ENCODE results near the gene COL6A2.

COL6A2 gene

DNA sequence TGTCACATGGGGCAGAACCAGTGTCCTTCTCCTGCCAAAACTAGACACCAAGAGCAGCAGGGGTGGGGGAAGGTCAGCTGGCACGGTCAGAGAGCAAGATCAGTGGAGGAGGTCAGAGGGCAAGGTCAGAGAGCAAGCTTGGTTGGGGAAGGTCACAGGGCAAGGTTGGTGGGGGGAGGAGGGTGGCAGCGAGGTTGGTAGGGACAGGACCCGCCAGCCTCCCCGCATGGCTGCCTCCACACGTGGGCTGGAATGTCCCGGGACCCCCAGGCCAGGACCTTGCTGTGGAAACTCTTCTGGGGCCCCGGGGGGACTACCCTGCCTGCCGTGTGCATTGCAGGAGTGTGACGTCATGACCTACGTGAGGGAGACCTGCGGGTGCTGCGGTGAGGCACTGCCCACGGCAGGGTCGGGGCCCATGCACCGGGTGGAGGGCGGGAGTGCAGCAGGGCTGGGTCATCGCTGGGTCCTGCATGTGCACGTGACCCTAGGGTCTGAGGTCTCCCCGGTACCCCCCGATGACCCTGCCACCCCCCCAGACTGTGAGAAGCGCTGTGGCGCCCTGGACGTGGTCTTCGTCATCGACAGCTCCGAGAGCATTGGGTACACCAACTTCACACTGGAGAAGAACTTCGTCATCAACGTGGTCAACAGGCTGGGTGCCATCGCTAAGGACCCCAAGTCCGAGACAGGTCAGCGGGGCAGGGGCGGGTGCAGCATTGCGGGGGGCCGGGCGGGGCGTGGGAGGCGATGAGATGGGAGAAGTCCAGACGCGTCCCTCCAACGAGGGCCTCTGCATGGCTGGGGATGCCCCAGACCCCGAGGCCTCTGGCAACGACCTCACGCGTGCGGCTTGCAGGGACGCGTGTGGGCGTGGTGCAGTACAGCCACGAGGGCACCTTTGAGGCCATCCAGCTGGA lies 27.3 kb downstream of the COL6A2 start:
- TF ChIP-seq, protein P1, sequence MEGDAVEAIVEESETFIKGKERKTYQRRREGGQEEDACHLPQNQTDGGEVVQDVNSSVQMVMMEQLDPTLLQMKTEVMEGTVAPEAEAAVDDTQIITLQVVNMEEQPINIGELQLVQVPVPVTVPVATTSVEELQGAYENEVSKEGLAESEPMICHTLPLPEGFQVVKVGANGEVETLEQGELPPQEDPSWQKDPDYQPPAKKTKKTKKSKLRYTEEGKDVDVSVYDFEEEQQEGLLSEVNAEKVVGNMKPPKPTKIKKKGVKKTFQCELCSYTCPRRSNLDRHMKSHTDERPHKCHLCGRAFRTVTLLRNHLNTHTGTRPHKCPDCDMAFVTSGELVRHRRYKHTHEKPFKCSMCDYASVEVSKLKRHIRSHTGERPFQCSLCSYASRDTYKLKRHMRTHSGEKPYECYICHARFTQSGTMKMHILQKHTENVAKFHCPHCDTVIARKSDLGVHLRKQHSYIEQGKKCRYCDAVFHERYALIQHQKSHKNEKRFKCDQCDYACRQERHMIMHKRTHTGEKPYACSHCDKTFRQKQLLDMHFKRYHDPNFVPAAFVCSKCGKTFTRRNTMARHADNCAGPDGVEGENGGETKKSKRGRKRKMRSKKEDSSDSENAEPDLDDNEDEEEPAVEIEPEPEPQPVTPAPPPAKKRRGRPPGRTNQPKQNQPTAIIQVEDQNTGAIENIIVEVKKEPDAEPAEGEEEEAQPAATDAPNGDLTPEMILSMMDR (IDR thresholded peaks at IDR 0.05; ENCODE audit: insufficient read depth, low read depth, low read length, missing control alignments) = no peak
- DNase-seq (ENCODE audit: low read depth) = no peak
- no peak overlapping the region for H3K4me3 ChIP-seq (ENCODE audit: low read depth, low read length)

DNA sequence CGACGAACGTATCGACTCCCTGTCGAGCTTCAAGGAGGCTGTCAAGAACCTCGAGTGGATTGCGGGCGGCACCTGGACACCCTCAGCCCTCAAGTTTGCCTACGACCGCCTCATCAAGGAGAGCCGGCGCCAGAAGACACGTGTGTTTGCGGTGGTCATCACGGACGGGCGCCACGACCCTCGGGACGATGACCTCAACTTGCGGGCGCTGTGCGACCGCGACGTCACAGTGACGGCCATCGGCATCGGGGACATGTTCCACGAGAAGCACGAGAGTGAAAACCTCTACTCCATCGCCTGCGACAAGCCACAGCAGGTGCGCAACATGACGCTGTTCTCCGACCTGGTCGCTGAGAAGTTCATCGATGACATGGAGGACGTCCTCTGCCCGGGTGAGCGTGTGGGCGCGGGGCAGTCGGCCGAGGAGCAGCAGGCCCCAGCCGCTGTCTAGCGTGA lies 28.0 kb downstream of the COL6A2 start:
- DNase-seq (ENCODE audit: low read depth) = no peak
- TF ChIP-seq, protein P1 (IDR thresholded peaks at IDR 0.05; ENCODE audit: insufficient read depth, low read depth, low read length, missing control alignments) = no peak
- no peak overlapping the region for H3K4me3 ChIP-seq (ENCODE audit: low read depth, low read length)

DNA sequence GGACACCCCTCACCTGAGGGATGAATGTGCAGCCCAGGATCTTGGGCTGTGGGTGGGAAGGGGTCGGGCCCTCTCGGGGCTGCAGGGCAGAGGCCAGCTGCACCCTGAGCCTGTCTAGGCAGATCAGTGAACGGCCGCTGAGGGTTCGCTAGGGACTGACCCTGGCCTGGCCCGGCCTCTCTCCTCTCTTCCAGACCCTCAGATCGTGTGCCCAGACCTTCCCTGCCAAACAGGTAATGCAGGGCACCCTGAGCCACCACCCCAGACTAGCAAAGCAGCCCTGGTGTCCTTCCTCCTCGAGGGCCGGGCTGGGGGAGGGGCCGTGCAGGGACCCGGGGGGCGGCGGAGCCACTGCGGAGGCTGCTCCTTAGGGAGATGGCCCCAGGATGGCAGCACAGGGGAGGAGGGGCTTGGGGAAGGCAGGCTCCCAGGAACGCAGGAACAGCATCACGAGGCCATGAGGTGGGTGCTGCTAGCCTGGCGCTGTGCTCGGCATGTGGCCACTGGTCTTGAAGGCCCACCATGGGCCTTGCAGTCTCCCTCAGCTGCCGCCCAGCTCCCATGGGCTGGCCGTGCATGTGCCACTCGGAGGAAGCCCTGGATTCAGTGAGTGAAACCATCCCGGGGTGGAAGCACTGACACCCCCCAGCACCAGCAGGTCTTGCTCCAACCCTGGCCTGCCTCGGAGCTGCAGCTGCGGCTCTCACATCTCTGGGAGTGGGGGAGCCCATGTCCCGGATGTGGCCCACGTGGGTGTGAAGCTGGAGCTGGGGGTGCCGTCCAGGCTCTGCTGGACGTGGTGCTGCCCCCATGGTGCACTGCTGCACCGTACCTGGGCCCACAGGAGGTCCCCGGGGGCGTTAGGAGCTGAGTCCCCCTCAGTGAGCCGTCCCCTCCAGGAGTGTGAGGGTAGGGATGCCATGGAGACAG lies 28.7 kb downstream of the COL6A2 start:
- no peak overlapping the region for H3K4me3 ChIP-seq (ENCODE audit: low read depth, low read length)
- no peak for DNase-seq (ENCODE audit: low read depth)
- TF ChIP-seq, protein P1 (IDR thresholded peaks at IDR 0.05; ENCODE audit: insufficient read depth, low read depth, low read length, missing control alignments) = no peak

DNA sequence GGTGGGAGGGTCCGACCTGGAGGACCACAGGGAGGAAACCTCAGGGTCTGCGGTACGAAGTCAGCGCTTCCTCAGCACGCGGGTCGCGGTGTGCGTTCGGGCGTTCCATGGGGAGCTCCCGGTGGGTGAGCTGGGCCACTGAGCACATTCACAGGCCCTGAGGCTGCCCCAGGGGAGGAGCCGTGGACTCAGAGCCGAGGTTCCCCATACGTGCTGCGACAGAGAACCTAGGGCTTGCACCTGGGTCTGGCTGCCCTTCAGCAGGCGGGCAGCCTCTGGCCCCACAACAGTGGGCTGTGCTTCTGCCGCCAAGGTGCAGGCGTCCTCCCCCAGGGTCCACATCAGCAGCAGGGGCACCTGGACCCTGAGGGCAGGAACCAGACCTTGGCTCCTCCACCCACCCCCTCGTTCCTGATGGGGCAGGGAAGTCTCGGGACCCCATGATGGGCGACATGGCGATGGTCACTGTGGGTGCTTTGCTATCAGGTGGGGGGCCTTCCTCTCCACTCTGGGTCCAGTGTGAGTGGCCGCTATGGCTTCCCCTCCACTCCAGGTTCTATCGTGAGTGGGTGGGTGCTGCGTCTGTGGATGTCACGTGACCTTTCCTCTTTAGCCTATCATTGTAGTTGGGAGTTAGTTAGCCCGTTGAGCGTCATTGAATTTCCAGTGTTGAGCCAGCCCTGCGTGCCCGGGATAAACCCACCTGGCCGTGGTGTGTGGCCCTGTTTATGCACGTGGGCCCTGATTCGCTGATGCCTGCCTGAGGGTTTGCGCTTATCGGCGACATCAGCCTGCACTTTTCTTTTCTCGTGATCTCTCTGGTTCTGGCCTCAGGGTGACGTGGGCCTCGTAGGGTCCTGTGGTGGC lies 29.6 kb downstream of the COL6A2 start:
- TF ChIP-seq, protein P1 (IDR thresholded peaks at IDR 0.05; ENCODE audit: insufficient read depth, low read depth, low read length, missing control alignments) = no peak
- DNase-seq (ENCODE audit: low read depth) = no peak
- no peak overlapping the region for H3K4me3 ChIP-seq (ENCODE audit: low read depth, low read length)

DNA sequence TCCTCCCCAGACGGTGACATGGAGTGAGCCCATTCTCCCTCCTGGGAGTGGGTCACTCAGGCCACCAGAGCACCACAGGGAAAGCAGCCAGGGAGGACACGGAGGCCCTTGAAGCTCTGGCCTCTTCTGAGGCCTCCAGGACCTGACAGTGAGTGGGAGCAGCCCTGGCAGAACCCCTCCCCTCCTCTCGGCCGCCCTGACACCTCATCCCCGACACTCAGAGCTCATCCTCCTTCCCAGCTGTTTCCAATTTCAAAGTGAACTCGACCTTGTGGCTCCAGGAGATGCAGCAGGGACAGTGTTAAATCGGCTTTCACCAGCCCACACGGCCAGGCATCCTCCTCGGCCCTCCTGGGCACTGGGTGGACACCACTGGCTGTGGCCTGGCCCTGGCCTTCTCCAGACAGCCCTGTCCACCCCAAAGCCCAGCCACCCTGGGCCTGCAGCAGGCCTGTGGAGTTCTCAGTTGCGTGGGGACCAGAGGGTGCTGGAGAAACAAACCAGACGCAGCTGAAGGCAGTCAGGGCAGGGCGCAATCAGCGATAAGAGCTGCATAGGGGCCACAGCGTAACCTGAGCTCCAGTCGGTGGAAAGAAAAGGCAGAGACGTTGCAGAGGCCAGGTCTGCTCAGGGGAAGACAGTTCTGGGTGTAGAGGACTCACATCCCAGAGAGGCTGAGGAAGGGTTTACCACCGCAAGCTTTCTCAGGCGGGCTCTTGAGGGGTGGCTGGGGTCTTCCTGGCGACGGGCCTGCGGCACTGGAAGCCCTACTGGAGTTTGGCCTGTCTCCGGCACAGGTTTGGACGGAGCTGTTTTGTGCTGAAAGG lies 30.4 kb downstream of the COL6A2 start:
- no peak for DNase-seq (ENCODE audit: low read depth)
- no peak overlapping the region for H3K4me3 ChIP-seq (ENCODE audit: low read depth, low read length)
- TF ChIP-seq, protein P1 (IDR thresholded peaks at IDR 0.05; ENCODE audit: insufficient read depth, low read depth, low read length, missing control alignments) = no peak

Data from GM12865 (cell line).